ENCODE data around the gene MT3.

Gene MT3

DNA sequence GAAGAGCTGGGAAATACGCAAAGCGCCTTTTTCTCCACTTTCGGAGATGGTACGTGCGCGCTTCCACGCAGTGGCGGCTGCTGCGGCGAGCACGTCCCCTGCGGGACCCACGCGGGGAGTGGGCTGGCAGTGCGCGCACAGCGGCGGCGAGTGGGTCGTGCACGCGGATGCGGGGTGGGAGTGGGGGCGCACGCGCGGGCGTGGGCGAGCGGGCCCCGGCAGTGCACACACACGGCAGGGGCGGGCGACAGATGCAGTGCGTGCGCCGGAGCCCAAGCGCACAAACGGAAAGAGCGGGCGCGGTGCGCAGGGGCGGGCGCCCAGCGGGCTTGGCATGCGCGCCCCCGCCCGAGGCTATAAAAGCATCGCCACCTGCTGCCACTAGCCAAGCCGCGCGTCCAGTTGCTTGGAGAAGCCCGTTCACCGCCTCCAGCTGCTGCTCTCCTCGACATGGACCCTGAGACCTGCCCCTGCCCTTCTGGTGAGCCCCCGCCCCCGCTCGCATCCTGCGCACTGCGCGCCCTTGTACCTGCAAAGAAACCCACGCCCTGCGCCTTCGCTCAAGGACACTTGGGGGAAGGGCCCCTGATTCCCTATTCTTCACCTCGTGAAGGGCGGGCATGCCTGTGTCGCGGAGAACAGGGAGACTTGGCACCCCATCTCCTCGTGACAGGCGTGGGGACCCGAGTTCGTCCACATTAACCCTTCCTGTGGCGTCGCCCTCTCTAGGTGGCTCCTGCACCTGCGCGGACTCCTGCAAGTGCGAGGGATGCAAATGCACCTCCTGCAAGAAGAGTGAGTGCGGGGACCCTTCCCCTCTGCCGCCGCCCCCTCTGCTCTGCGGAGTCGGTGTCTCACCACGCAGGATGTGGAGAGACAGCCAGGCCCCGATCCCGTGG lies at the start of gene MT3:
Gene MT3, plus strand, starts transcription at position 388 of the 899 bp plus-strand sequence. Its CDS starts 63 bp downstream, at position 451.
- no peak for DNase-seq (ENCODE audit: extremely low read depth in 1 of 2, low read depth in 1 of 2)

DNA sequence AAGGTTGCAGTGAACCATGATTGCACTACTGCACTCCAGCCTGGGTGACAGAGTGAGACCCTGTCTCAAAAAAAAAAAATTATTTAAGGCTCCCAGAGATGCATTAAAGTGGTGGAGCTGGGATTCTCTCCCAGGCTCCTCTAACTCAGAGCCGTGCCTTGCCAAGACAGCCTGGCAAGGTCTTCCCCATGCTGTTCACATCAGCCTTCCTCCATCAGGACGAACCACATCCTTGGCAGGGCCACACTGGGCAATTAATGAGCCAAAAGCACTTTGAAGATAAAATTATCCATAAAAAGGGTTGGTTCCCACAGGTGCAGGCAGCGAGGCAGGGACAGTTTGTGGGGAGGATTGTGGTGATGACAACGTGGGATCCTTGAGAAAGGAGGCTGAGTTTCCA lies 49.7 kb upstream of the MT3 start:
- no peak for DNase-seq (ENCODE audit: extremely low read depth in 1 of 2, low read depth in 1 of 2)

DNA sequence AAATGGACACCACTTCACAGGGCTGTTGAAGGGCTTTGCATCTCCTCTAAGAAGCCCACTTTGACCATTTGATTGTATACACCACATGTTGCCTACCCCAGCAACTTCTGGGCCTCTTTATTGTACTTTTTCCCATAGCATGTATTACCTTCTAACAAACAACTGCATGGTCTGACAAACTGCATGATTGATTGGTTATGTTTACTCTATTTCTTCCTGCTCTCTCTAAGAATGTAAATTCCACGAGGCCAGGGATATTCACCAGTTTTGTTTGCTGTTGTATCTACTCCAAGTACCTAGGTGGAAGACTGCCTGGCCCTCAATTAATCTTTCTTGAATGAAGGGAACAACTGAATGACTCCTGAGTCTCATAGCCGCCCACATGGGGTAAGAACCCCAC lies 47.3 kb upstream of the MT3 start:
- no peak for DNase-seq (ENCODE audit: extremely low read depth in 1 of 2, low read depth in 1 of 2)

DNA sequence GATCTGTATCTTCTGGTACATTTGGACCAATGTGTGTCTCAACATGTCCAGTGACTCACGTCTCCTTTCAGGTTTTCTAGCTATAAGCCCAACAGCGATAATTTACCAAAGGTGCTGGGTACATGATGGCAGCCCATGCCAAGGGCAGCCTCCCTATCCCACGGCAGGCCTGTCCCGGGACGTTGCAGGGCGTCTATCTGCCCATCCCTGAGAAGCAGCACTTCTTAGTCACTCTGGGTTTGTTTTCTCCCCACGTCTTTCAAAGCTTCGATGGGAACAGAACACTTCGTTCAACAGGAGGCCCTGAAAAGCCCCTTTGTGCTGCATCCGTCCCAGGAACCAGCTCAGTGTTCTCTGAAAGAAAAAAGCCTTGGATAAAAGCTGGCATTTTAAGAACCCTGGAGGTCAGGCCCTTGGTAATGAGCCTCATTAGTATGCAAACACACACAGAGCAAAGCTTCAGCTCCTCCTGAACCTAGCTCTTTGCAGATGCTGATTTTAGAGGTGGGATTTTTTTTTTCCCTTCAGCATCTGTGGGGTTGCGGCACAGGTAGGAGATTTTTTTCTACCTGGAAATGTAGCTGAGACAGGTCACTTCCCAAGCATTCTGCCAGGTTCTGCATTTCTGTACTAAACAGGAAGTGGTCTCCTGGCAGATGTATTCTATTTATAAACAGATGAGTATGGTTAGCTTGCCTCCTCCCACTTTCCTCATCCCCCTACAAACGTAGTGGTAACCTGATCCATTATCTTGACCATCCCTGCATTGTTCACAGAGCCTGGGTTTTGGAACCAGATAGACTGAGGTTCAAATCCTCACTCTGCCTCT lies 42.0 kb upstream of the MT3 start:
- DNase-seq (ENCODE audit: extremely low read depth in 1 of 2, low read depth in 1 of 2), result no peak

DNA sequence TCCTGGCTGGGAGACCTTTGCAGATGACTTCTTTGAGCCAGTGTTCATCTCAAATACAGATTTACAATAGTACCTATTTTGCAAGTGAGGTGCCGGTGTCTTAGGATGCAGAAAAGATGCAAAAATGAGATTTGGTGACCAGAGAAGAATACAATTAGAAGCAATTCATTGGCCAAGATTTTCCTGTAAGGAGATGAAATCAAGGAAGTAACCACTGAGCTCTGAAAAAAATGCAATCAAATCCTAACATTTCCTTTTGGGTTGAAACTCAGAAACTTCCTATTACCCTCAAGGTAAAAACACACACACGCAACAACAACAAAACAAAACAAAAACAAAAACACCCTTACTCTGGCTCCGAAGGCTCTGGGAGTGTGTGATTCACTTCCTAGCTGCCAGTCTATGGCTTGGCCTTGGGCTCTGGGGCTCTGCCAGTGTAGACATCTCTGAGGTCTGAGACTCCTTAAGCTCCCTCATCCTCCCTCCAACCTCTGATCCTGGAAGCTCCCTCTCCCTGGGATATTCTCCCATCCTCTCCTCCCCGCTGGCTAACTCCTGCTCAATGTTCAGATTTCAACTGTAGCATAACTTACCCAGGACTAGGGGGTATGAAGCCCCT lies 41.3 kb upstream of the MT3 start:
- no peak for DNase-seq (ENCODE audit: extremely low read depth in 1 of 2, low read depth in 1 of 2)

DNA sequence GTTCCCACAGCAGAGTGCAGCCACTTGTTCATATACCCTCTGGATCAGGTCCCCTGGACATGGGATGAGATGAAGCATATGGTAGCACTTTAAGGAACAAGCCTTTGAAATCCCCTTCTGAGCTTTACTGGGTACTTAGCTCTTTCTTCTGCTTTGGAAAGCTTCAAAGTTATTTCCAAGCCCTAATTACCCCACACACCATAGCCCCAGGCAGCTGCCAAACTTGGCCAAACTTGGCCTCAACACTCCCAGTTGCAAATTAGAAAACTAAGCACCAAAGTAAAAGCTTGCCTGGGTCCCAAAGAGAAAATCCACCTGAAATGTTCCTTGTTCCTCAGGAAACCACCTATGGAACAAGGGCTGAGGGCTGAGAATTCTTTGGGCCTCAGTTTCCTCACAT lies 40.2 kb upstream of the MT3 start:
- no peak for DNase-seq (ENCODE audit: extremely low read depth in 1 of 2, low read depth in 1 of 2)

DNA sequence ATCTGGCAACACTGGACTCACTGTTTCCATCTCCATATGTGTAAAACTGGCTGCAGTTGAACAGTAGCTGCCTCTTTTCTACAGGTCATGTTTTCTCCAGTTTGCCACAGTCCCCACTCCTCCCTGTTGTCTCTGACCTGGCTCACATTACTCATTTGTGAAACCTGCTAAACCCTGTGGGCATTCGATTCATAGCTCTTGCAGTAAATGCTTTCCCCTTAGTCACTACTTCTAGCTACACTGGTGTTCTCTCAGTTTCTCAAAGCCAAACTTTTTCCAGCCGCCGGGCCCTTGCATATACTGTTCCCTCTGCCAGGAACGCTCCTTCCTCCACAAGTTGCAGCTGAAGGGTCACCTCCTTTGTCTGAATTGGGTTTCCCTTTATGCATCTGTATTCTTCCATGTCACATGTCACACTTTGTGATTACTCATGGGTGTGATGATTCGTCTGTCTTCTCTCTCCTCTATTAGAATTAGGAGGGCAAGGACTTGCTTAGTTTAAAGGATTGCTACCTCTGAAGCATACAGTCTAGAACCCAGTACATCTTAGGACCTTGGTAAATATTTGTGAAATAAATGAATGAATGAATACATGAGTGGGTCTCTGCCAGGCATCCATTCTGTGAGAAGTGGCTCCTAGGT lies 39.5 kb upstream of the MT3 start:
- DNase-seq (ENCODE audit: extremely low read depth in 1 of 2, low read depth in 1 of 2), result no peak

DNA sequence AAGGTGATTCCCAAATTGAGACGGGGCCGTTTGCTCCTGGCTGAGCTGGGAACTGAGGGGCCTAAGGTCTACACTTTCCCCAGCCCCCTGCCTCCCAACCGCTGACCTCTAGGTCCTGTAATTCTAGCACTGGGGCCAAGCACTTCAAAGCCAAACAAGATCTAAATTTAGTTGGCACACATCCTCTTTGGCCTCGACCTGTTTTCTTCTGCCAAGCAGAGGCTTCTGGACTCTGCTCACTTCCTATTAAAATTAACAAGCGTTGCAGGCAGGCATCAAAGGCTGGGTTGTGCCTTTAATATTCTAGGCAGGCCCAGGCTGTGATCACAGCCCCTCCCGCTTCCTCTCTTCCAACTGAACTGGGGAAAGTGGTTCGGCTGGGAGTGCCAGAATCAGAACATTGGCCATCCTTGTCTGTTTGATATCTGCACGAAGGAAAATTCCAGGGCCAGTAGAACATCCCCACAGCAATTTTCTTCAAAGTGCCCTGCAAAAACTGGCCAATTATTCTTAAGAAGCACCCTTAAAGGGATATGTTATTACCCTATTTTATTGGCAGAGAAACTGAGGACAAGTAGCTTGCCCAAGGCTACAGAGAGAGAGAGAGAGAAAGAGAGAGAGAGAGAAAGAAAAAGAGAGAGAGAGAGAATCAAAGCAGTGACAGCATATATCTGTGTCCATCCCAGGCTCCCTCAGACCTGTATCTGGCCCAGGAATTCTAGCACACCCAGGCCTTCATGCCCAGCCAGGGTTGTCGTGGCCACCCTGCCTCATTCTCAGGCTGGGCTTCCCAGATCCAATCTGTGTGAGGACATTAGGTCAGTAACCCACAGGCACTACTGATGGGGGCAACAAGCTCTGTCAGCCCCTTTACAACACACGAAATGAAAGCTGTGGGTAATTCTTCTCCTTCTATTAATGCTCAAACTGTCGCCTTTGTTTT lies 37.3 kb upstream of the MT3 start:
- DNase-seq (ENCODE audit: extremely low read depth in 1 of 2, low read depth in 1 of 2), result no peak

DNA sequence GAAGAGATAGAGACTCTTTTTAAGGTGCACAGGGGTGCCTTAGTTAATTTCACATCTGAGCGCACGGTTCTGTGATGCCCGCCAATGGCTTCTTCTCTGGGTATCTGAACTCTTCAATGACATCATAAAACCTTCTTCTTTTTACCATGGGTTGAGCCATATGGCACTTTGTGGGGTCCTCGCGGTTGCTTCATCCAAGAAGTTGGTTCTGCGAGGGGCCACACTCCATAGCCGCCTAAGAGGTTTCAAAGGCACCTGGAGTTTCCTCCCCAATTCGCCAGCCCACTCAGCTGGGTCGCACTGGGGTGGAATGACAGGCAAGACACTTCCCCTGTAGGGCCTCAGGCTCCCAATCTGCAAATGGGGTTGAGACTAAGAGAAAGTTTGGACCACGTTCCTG lies 34.9 kb upstream of the MT3 start:
- DNase-seq (ENCODE audit: extremely low read depth in 1 of 2, low read depth in 1 of 2), result no peak

DNA sequence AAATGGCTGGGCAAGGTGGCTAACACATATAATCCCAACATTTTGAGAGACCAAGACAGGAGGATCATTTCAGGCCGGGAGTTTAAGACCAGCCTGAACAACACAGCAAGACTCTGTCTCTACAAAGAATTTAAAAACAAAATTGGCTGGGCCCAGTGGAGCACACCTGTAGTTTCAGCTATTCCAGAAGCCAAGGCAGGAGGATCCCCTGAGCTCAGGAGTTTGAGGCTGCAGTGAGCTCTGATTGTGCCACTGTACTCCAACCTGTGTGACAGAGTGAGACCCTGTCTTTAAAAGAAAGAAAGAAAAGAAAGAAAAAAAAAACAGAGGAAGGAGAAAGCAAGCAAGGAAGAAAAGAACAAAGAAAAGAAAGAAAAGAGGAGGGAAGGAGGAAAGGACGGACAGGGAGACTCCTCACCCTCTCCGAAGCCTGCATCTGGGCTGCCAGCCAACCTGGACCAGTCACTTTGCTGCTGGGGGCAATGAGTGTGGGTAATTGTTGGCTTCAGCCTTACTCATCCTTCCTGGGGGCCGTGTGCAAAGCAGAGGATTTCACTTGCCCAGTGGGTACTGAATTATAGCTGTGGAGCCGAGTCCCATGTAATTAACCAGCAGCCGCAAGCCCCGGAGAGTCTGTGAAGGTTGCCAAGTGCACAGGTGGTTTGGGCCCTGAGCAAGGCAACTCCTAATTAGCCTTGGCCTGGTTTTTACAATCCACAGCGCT lies 31.1 kb upstream of the MT3 start:
- no peak for DNase-seq (ENCODE audit: extremely low read depth in 1 of 2, low read depth in 1 of 2)

DNA sequence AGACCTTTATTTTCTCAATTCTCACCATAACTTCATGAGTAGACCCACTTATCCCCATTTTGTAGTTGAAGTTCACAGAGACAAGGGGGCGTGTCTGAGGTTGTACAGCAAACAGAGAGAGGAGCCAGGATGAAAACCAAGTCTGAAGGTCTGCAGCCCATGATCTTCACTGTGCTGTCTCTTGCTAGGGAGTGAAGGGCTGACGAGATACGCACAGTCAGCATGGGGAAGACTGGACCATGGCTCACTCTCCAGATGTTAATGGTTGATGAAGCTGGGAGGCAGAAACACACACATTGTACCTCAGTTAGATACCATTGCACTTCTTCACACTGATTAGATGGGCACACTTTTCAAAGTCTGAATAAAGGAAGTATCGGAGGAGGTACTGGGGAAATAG lies 30.2 kb upstream of the MT3 start:
- no peak for DNase-seq (ENCODE audit: extremely low read depth in 1 of 2, low read depth in 1 of 2)

DNA sequence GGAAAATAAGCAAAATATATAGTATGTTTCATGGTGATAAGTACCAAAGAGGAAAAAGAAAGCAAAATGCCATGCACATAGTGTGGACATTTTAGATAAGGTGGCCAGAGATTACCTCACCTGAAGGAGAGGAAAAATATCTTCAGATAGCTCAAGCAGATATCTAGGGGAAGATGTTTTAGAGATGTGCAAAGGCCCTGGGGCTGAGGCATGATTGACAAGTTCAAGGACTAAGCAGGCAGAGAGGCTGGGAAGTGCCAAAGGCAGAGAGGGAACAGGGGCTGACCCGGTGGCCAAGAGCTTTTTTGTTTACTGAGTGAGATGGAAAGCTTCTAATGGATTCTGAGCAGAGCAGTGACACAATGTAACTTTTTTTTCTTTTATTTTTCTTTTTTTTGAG lies 28.9 kb upstream of the MT3 start:
- no peak for DNase-seq (ENCODE audit: extremely low read depth in 1 of 2, low read depth in 1 of 2)

DNA sequence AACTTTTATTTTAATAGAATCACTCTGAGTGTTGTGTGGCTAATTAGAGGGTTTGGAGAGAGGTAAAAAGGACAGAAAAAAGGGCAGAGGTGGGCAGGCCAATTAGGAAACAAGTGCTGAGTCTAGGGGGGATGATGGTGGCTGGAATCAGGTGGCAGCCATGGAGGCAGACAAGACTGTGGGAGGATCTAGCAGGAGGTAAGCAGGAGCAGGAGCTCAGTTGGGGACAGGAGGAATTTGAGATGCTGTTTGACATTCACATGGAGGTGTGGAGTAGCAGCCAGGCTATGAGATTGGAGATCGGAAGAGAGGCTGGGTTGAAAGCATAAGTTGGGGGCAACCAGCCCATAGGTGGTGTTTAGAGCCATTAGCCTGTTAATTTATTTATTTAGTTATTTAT lies 28.2 kb upstream of the MT3 start:
- no peak for DNase-seq (ENCODE audit: extremely low read depth in 1 of 2, low read depth in 1 of 2)

DNA sequence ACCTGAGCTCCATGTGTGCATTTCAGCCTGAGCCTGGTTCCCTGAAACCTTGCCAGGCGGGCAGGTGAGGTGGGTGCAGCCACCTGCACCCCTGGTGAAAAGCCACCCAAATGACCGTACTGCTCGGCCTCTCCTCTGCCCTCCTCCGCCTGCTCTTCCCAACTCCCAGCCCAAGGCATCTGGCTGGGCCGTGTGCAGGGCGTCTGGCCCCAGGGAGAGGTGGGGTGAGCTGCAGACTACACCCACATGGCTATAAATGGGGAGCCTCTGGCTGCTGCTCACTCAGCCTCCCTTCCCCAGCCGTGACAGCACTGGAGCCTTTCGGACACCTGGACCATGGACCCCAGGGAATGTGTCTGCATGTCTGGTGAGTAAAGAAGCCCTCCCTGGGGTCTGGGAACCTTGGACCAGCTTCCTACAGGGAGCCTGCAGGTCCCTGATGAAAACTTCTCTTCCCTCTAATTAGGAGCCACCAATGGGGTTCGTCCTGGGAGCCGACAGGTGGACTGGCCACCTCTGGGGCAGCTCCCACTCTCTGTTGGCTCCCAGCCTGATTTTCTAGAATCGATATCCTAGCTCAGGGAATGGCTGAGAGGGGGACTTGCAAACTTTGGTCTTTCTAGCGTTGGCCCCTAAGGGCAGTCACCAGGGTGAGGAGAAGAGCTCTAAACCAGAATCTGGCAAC lies 24.4 kb upstream of the MT3 start, which contains the start of gene MT4:
Gene MT4, plus strand, starts transcription at position 281 of the 685 bp plus-strand sequence. Its CDS starts 56 bp downstream, at position 337.
- DNase-seq (ENCODE audit: extremely low read depth in 1 of 2, low read depth in 1 of 2), result no peak

DNA sequence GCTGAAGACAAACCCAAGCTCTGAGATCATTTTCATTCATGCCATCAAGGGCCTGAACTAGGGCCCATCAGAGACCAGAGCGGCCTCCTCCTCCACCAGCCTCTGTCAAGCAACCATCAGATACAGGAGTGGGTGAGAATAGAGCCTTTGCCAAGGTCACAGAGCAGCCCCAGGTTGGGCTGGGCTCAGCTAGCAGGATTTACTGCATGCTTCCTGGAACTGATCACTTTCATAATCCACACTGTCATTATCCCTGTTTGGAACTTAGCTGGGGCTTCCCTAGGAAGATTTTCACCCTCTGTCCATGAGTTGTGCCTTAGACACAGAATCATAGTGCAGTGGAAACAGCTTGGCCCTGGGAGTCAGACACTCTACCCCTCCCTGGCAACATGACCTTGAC lies 19.4 kb upstream of the MT3 start:
- DNase-seq (ENCODE audit: extremely low read depth in 1 of 2, low read depth in 1 of 2), result no peak

DNA sequence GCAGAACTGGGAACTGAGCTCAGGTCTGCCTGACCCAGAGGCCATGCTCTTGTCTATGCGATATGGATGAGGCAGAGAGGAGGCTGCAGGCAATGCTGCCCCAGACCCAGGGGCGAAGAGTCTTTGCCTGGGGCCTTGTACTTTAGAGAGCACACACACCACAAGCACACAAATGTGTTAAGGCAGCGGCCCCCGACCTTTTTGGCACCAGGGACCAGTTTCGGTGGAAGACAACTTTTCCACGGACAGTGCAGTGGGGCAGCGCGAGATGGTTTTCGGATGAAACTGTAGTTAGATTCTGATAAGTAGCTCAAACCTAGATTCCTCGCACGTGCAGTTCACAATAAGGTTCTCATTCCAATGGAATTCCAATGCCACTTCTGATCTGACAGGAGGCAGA lies 17.8 kb upstream of the MT3 start:
- no peak for DNase-seq (ENCODE audit: extremely low read depth in 1 of 2, low read depth in 1 of 2)

DNA sequence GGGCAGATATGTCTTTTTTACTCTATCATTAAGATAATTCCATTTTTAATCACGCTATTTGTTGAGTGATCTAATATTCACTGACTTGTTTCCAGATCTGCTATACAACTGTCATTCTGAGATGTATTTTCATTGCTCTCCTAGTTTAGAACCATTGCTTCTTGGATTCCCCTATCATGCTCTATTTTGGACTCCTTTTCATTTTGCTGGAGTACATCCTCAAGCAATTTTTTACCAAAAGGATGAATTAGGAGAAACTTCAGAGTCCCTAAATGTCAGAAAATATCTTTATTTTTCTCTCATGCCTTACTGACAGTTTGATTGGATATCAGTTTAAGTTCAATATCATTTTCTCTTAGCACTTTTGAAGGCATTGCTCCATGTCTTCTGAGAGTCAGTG lies 14.7 kb upstream of the MT3 start:
- no peak for DNase-seq (ENCODE audit: extremely low read depth in 1 of 2, low read depth in 1 of 2)

DNA sequence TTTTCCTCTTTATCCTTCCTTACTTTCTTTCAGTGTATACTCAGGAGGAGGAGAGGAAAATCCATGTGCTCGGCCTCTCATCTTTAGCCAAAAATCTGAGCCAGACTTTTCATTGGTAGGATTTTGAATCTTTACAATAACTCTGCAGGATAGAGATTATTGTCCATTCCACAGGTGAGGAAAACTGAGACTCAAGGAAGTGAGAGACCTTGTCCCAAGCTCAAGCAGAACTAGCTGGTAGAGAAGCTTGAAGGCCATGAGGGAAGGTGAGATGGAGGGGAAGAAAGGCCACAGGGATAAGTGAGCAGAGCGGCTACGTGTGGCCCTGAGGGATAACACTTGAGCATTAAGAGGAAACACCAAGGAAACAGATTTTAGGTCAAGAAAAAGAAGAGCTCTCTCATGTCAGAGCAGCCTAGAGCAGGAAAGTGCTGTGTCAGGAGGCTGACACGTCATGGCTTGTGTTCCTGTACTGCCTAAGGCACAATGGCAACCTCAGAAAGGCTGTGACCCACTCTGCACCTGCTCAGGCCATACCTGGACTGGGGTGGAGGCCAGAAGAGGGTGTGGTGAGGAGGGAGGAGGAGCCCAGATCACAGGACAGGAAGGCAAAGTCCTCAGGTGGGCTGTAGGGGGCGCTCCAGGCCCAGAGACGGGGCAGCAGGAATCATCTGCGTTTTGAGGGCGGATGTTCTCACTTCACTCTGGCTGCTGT lies 12.6 kb upstream of the MT3 start:
- DNase-seq (ENCODE audit: extremely low read depth in 1 of 2, low read depth in 1 of 2), result peak; percentile 46 to 81

Data from activated CD8-positive, alpha-beta memory T cell treated with anti-CD3 and anti-CD28 coated beads for 1 hour (primary cell).